NOMO-1 (cell line): ENCODE measurements around the gene DYSF.

Experiments
- DNase-seq, 2 experiments: peaks; one replicate each; lab custom pipeline; 2025; ENCODE audit not compliant: unreplicated experiment in 2 of 2; lab: John Stamatoyannopoulos, UW

The DYSF gene

GRCh38 chr2:71455741-71456569, 2.6 kb downstream of the DYSF start:
- DNase-seq, result no peak

- no peak for DNase-seq
Observed at GRCh38 chr2:71456617-71457016, 3.3 kb downstream of the DYSF start.

GRCh38 chr2:71457123-71457915, 4.0 kb downstream of the DYSF start:
- DNase-seq, result no peak

GRCh38 chr2:71457923-71458322, 4.6 kb downstream of the DYSF start:
- DNase-seq, result no peak

- no peak for DNase-seq
Observed at GRCh38 chr2:71458413-71459083, 5.2 kb downstream of the DYSF start.

- no peak for DNase-seq
Observed at GRCh38 chr2:71459084-71459431, 5.7 kb downstream of the DYSF start.

- DNase-seq, result no peak
Observed at GRCh38 chr2:71460056-71460455, 6.7 kb downstream of the DYSF start.

- DNase-seq, result no peak
Observed at GRCh38 chr2:71460595-71461303, 7.4 kb downstream of the DYSF start.

GRCh38 chr2:71461304-71461671, 7.9 kb downstream of the DYSF start:
- DNase-seq, result no peak

GRCh38 chr2:71462056-71462605, 8.8 kb downstream of the DYSF start:
- DNase-seq, result no peak

GRCh38 chr2:71462641-71463341, 9.4 kb downstream of the DYSF start:
- no peak for DNase-seq

GRCh38 chr2:71463342-71463654, 9.9 kb downstream of the DYSF start:
- DNase-seq, result no peak

- no peak for DNase-seq
Observed at GRCh38 chr2:71464389-71464788, 11.0 kb downstream of the DYSF start.

- no peak for DNase-seq
Observed at GRCh38 chr2:71465356-71465755, 12.0 kb downstream of the DYSF start.

GRCh38 chr2:71465961-71466300, 12.6 kb downstream of the DYSF start:
- DNase-seq, result no peak

GRCh38 chr2:71466301-71467179, 13.2 kb downstream of the DYSF start:
- no peak for DNase-seq

GRCh38 chr2:71467180-71467815, 13.9 kb downstream of the DYSF start:
- DNase-seq, result no peak

GRCh38 chr2:71468279-71469015, 15.1 kb downstream of the DYSF start:
- DNase-seq, result no peak
